Right lobe of liver (tissue), 4 donors: ENCODE measurements around the gene ART5.
"Not testable (repeated sequence)": the region's sequence is repeated elsewhere in the genome, so short reads cannot be mapped to it uniquely, and the experiment has no call there.

ENCODE experiments used
- CTCF ChIP-seq, 4 donors: fragments of 200-600 bp in 3 of 4; fragments of 450-650 bp in 1 of 4; IDR thresholded peaks; one replicate each; pipeline versions ENCODE4 v1.5.1 to v1.8.0; 2016 to 2022; ENCODE audit warnings: antibody characterized with exemption in 4 of 4, mild to moderate bottlenecking in 2 of 4
- POLR2A ChIP-seq: fragments of 450-650 bp; IDR thresholded peaks from one replicate; pipeline ENCODE4 v1.6.1; 2017; ENCODE audit warnings: antibody characterized with exemption, mild to moderate bottlenecking
- donor health status: DM: no; HTN: no; CAD: no.
- donor health status: DM: no; HTN: no; CAD: no.
- donor health status: DM: no; HTN: yes; CAD: no.

DNA sequence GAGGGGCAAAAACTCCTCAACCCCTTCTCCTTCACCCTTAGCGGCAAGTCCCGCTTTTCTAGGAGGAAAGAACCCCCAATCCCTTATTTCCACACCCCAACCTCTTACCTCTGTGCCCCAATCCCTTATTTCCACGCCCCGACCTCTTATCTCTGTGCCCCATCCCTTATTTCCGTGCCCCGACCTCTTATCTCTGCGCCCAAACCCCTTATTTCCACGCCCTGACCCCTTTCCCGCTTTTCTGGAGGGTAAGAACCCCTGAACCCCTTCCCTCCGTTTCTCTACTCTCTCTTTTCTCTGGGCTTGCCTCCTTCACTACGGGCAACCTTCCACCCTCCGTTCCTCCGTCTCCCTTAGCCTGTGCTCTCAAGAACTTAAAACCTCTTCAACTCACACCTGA, 7.1 kb upstream of the ART5 start:
- TF ChIP-seq POLR2A; CTCF (IDR thresholded peaks at IDR 0.05): not testable (repeated sequence)
